WTC11 (cell line): ENCODE data around the gene FEN1.

Source experiments
- CREB1 ChIP-seq: sonication (generic); formaldehyde crosslinking; IDR thresholded peaks from 2 replicates; pipeline ENCODE4 v1.8.0; 2023; ENCODE audit warnings: mild to moderate bottlenecking, missing genetic modification reagents
- CTCF ChIP-seq: fragments of 200-600 bp; IDR thresholded peaks from 2 replicates; pipeline ENCODE4 v1.8.0; 2022; ENCODE audit warnings: antibody characterized with exemption
- E2F5 ChIP-seq: sonication (generic); formaldehyde crosslinking; IDR thresholded peaks from 2 replicates; pipeline ENCODE4 v1.8.1; 2022; ENCODE audit warnings: mild to moderate bottlenecking, moderate library complexity, missing genetic modification reagents
- JAZF1 ChIP-seq: fragments of 250-450 bp; sonication (Bioruptor Pico); IDR thresholded peaks from 2 replicates; pipeline ENCODE4 v1.9.0; 2021; ENCODE audit warnings: moderate library complexity, mild to moderate bottlenecking, inconsistent platforms
- MAX ChIP-seq: sonication (generic); formaldehyde crosslinking; IDR thresholded peaks from 2 replicates; pipeline ENCODE4 v1.8.0; 2022; ENCODE audit warnings: mild to moderate bottlenecking, missing genetic modification reagents
- MYBL2 ChIP-seq: sonication (generic); formaldehyde crosslinking; IDR thresholded peaks from 2 replicates; pipeline ENCODE4 v1.8.1; 2023; ENCODE audit warnings: mild to moderate bottlenecking, moderate library complexity, missing genetic modification reagents
- NR2C2 ChIP-seq: sonication (generic); formaldehyde crosslinking; IDR thresholded peaks from 2 replicates; pipeline ENCODE4 v1.8.0; 2022; ENCODE audit warnings: mild to moderate bottlenecking, missing genetic modification reagents
- USF1 ChIP-seq: sonication (generic); formaldehyde crosslinking; IDR thresholded peaks from 2 replicates; pipeline ENCODE4 v1.8.0; 2022; ENCODE audit warnings: mild to moderate bottlenecking, missing genetic modification reagents
- ZNF121 ChIP-seq: sonication (generic); formaldehyde crosslinking; IDR thresholded peaks from 2 replicates; pipeline ENCODE4 v1.8.0; 2023; ENCODE audit warnings: missing genetic modification reagents
- ZNF232 ChIP-seq: sonication (generic); formaldehyde crosslinking; IDR thresholded peaks from 2 replicates; pipeline ENCODE4 v1.8.0; 2022; ENCODE audit warnings: mild to moderate bottlenecking, missing genetic modification reagents

- TF ChIP-seq ZNF121 (CRISPR knock-in tag) (no peak), MAX (CRISPR knock-in tag) (no peak), NR2C2 (no peak), CTCF (no peak), JAZF1 (CRISPR knock-in tag) (no peak), CREB1 (no peak), ZNF232 (CRISPR knock-in tag) (no peak), USF1 (CRISPR knock-in tag) (no peak), E2F5 (CRISPR knock-in tag) (no peak), MYBL2 (CRISPR knock-in tag) (no peak)
These were observed 53.8 kb downstream of the FEN1 start for GRCh38 chr11:61846362-61847020.
